T47D (cell line): ENCODE data around the gene LILRB2.
"Not testable (repeated sequence)": the region's sequence is repeated elsewhere in the genome, so short reads cannot be mapped to it uniquely, and the experiment has no call there.

Experiments used
- DNase-seq, 2 experiments: peaks; one replicate each; pipeline versions ENCODE4 v3.0.0 to v3.0.0-alpha.2; 2011 to 2012; ENCODE audit warnings: low read depth in 1 of 2, low spot score in 1 of 2
- JUND ChIP-seq: IDR thresholded peaks from 2 replicates; pipeline ENCODE4 v1.6.1; 2012; ENCODE audit warnings: low read depth
- in situ Hi-C: cut with HindIII; loops from 2 replicates; pipeline ENCODE4 v1.10.0; 2016; ENCODE audit warnings: low sequenced_read_pairs, low pct_unique_long_range_greater_than_20kb

Gene LILRB2

GRCh38 chr19:54275951-54276350 lies 5.0 kb downstream of the LILRB2 start:
- in situ Hi-C loops, result no loop called here
- TF ChIP-seq JUND, result no peak
- no peak for DNase-seq

GRCh38 chr19:54274516-54274915 lies 6.4 kb downstream of the LILRB2 start:
- in situ Hi-C loops, DNase-seq: not testable (repeated sequence)

- DNase-seq, result no peak
- TF ChIP-seq JUND, result no peak
- in situ Hi-C loops, result no loop called here
Observed at GRCh38 chr19:54273821-54274220, 7.1 kb downstream of the LILRB2 start.

- DNase-seq, in situ Hi-C loops: not testable (repeated sequence)
Observed at GRCh38 chr19:54272181-54272580, 8.7 kb downstream of the LILRB2 start.

GRCh38 chr19:54271587-54271986 lies 9.3 kb downstream of the LILRB2 start:
- in situ Hi-C loops, DNase-seq: not testable (repeated sequence)

- DNase-seq, result no peak
- no peak for TF ChIP-seq JUND
- in situ Hi-C loops, result no loop called here
Observed at GRCh38 chr19:54271106-54271505, 9.8 kb downstream of the LILRB2 start.

- DNase-seq, result no peak
- no peak for TF ChIP-seq JUND
- in situ Hi-C loops, result no loop called here
Observed at GRCh38 chr19:54268936-54269335, 12.0 kb downstream of the LILRB2 start.

- DNase-seq, result peak; percentile 35 to 85
- in situ Hi-C loops, result no loop called here
- no peak for TF ChIP-seq JUND
Observed at GRCh38 chr19:54266133-54266532, 14.8 kb downstream of the LILRB2 start.

GRCh38 chr19:54262470-54262869 lies 18.4 kb downstream of the LILRB2 start:
- TF ChIP-seq JUND, result no peak
- in situ Hi-C loops, result no loop called here
- DNase-seq, result no peak

- in situ Hi-C loops, result no loop called here
- TF ChIP-seq JUND, result no peak
Observed at GRCh38 chr19:54262066-54262465, 18.8 kb downstream of the LILRB2 start.

GRCh38 chr19:54257116-54257480 lies 23.8 kb downstream of the LILRB2 start, which contains the start of gene LILRB5:
Gene LILRB5, minus strand, starts transcription at chr19:54257273. Its CDS starts 80 bp downstream, at chr19:54257193.
- TF ChIP-seq JUND, result no peak
- in situ Hi-C loops, result no loop called here
- DNase-seq, result no peak

More at GRCh38 chr19:54262066-54262465, 18.8 kb downstream of the LILRB2 start:
- no peak for DNase-seq

GRCh38 chr19:54256250-54257115 lies 24.4 kb downstream of the LILRB2 start:
- in situ Hi-C loops, result no loop called here
- no peak for DNase-seq
- no peak for TF ChIP-seq JUND

- TF ChIP-seq JUND, result no peak
Observed at GRCh38 chr19:54255105-54255775, 25.7 kb downstream of the LILRB2 start.

More at GRCh38 chr19:54255105-54255775, 25.7 kb downstream of the LILRB2 start:
- DNase-seq, result no peak
- in situ Hi-C loops, result no loop called here
